ENCODE results near the gene CHAC1. TPM values are rescaled to one million over a fixed set of nuclear protein-coding genes. Genes with fewer than 3 reads are reported as not detected.
"Not testable (repeated sequence)": the region's sequence is repeated elsewhere in the genome, so short reads cannot be mapped to it uniquely, and the experiment has no call there.

The CHAC1 gene
- total RNA-seq, 1 donor from 2014 or later, result 0.52 TPM

DNA sequence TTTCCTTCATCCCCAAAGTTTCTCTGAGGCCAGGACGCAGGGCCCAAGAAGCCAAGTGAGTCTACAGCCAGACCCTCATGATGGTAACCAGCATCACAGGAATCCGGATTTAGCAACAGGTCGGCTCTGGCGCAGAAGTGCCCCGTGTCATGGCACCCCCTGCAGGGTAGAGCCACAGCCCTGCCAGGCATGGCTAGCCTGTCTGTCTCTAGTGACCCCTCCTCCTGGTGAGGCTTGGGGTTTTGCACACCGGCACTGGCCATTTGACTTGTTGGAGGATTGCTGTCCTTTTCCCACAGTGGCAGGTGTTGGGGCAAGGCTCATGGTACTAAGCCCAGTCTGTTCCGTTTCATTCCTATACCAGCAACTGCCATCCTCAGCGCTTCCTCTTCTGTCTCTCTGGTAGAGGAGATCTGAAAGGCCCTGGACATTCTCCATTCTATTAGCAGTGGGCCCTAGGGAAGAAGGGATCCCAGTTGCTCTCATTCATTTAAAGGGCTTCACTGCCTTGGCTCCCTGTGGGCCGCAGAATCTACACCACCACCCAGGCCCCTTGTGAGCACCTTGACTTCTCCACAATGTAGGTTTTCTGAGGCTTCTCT, 9.4 kb upstream of the CHAC1 start:
- H3K4me3 ChIP-seq (ENCODE audit: low read length in 3 of 3), result no peak overlapping the region
- H3K9ac ChIP-seq (ENCODE audit: low read depth in 1 of 3, low read length in 3 of 3), result no peak overlapping the region
- H3K27ac ChIP-seq (ENCODE audit: low read depth, low read length), result no peak overlapping the region
- no peaks in the 10 kb centered on the region for H3K27me3 ChIP-seq (ENCODE audit: control insufficient read depth in 3 of 3, insufficient read depth in 3 of 3, low read length in 3 of 3)
- no peaks in the 10 kb centered on the region for H3K36me3 ChIP-seq (ENCODE audit: control insufficient read depth in 3 of 3, insufficient read depth in 3 of 3, low read length in 3 of 3)
- no peaks in the 10 kb centered on the region for H3K9me3 ChIP-seq (ENCODE audit: control insufficient read depth in 3 of 3, low read length in 3 of 3)
- peaks cover 30 to 34% (median 33%) of the 10 kb centered on the region in 3 donors for H3K4me1 ChIP-seq (ENCODE audit: control insufficient read depth in 3 of 3, insufficient read depth in 3 of 3, low read length in 3 of 3)

DNA sequence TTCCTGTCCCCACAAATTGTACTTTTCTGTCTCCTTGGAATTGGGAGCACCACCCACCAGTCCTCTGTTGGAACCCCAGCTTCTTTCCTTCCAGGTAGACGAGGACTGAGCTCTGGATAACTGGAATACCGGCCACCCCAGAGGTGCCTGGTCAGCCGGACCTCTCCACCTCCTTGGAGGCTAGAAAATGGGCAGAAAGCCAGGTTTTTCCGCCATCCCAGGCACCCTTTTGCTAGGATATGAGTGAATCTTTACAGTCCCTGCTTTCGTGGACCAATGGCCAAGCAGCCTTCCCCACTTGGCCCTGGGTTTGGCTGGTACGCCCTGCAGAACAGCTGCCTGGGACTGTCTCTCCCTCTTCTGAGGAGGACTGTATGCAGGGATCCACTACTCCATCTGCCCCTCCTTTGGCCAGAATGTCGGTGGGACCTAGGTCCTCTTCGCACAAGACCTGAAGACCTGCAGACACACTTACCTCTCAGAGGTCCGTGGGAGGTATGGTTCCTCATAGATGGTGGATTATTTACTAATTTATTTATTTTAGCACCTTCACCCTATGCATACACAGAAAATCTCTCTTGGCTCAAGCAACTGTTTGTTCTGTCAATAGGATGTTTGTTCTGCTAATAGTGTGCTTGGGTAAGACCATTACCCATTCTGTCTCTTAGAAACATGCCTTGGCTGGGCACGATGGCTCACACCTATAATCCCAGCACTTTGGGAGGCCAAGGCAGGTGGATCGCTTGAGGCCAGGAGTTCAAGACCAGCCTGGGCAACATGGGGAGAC, 8.6 kb upstream of the CHAC1 start:
- H3K27me3 ChIP-seq (ENCODE audit: control insufficient read depth in 3 of 3, insufficient read depth in 3 of 3, low read length in 3 of 3), result no peaks in the 10 kb centered on the region
- H3K4me3 ChIP-seq (ENCODE audit: low read length in 3 of 3), result no peak overlapping the region
- no peak overlapping the region for H3K9ac ChIP-seq (ENCODE audit: low read depth in 1 of 3, low read length in 3 of 3)
- H3K4me1 ChIP-seq (ENCODE audit: control insufficient read depth in 3 of 3, insufficient read depth in 3 of 3, low read length in 3 of 3), result peaks cover 34 to 40% (median 34%) of the 10 kb centered on the region in 3 donors
- no peak overlapping the region for H3K27ac ChIP-seq (ENCODE audit: low read depth, low read length)
- no peaks in the 10 kb centered on the region for H3K9me3 ChIP-seq (ENCODE audit: control insufficient read depth in 3 of 3, low read length in 3 of 3)
- H3K36me3 ChIP-seq (ENCODE audit: control insufficient read depth in 3 of 3, insufficient read depth in 3 of 3, low read length in 3 of 3), result no peaks in the 10 kb centered on the region

DNA sequence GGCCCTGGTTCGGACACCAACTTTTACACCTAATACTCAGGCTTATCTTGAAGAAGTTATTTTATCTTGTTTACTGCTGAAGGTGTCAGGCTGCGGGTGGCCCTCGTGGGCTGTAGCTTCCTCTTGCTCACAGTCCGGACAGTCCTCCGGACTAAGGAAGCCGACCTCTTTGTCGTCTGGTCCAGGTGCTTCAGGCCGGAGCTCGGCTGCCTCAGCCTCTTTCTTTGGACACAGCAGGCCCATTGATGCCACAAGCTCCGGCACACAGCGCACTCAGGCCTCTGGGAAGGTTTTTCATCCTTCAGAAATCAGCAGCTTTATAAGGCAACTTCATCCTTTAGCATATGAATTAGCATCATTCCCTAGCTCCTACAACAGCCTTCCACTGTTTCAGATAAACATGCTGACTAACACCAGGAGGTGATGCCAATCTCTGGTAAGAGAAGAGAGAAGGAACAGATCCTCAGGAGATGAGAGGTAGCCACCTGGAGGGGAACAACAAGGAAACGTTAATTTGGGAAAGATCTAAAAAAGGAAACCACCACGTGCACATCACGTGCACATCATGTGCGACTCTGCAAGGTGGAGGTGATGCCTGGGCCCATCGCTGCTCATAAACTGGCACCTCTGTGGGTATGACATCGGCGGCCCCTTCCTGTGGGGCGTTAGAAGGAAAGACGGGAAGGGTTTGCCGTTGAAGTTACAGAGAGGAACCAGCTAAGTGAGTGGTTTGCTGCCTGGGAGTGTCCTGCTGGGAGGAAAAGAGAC, 4.4 kb upstream of the CHAC1 start:
- no peak overlapping the region for H3K27ac ChIP-seq (ENCODE audit: low read depth, low read length)

DNA sequence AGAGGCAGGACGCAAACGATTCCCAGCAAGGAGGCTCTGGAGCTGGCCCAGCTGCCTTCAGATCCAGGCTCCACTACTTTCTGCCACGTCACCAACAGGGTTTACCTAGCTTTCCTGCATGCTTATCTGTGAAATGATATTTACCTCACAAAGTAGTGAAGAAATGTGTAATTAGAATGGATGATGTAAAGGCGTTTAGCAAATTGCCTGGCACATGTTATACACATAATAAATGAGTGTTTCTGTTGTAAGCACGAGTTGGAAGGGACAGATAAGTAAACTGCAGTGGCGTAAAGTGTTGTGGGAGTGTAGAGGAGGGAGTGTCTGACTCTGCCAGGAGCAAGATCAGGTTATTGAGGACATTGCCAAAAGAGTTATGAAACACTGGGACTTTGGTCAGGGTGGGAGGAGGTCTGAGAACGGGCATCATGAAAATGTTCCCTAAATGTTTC, 3.5 kb upstream of the CHAC1 start:
- no peaks in the 10 kb centered on the region for H3K36me3 ChIP-seq (ENCODE audit: control insufficient read depth in 3 of 3, insufficient read depth in 3 of 3, low read length in 3 of 3)
- H3K4me3 ChIP-seq (ENCODE audit: low read length in 3 of 3), result no peak overlapping the region
- peak overlapping the region in 1 of 3 donors; percentile 45 for H3K9ac ChIP-seq (ENCODE audit: low read depth in 1 of 3, low read length in 3 of 3)
- peaks cover 19 to 33% (median 25%) of the 10 kb centered on the region in 3 donors for H3K4me1 ChIP-seq (ENCODE audit: control insufficient read depth in 3 of 3, insufficient read depth in 3 of 3, low read length in 3 of 3)
- no peaks in the 10 kb centered on the region for H3K27me3 ChIP-seq (ENCODE audit: control insufficient read depth in 3 of 3, insufficient read depth in 3 of 3, low read length in 3 of 3)
- H3K27ac ChIP-seq (ENCODE audit: low read depth, low read length), result no peak overlapping the region
- no peaks in the 10 kb centered on the region for H3K9me3 ChIP-seq (ENCODE audit: control insufficient read depth in 3 of 3, low read length in 3 of 3)

More for the DNA sequence above, 4.4 kb upstream of the CHAC1 start:
- no peaks in the 10 kb centered on the region for H3K36me3 ChIP-seq (ENCODE audit: control insufficient read depth in 3 of 3, insufficient read depth in 3 of 3, low read length in 3 of 3)
- H3K4me3 ChIP-seq (ENCODE audit: low read length in 3 of 3), result no peak overlapping the region
- H3K9me3 ChIP-seq (ENCODE audit: control insufficient read depth in 3 of 3, low read length in 3 of 3), result no peaks in the 10 kb centered on the region
- no peaks in the 10 kb centered on the region for H3K27me3 ChIP-seq (ENCODE audit: control insufficient read depth in 3 of 3, insufficient read depth in 3 of 3, low read length in 3 of 3)
- no peak overlapping the region for H3K9ac ChIP-seq (ENCODE audit: low read depth in 1 of 3, low read length in 3 of 3)
- H3K4me1 ChIP-seq (ENCODE audit: control insufficient read depth in 3 of 3, insufficient read depth in 3 of 3, low read length in 3 of 3), result peaks cover 18 to 27% (median 20%) of the 10 kb centered on the region in 3 donors

DNA sequence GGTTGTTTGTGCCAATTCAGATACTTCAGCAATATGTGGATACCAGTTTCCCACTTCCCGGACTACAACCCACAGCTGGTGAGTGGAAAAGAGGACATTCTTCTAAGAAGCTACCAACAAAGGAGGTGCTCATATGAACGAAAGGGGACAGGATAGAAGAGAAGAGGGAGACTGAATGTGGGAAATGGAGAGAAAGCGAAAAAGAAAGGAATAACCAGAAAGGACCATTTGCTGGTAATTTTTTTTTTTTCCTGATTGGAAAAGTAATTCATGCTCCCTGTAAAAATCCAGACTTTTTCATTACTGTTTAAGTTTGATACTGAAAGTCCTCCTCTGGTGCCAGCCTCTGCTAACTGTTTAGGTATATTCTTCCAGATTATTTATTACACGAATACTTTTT, 1.5 kb upstream of the CHAC1 start:
- Histone ChIP-seq H3K4me1 (ENCODE audit: control insufficient read depth in 3 of 3, insufficient read depth in 3 of 3, low read length in 3 of 3) (peaks cover 34 to 53% (median 43%) of the 10 kb centered on the region in 3 donors), H3K27me3 (ENCODE audit: control insufficient read depth in 3 of 3, insufficient read depth in 3 of 3, low read length in 3 of 3) (no peaks in the 10 kb centered on the region), H3K27ac (ENCODE audit: low read depth, low read length) (no peak overlapping the region), H3K4me3 (ENCODE audit: low read length in 3 of 3) (no peak overlapping the region), H3K36me3 (ENCODE audit: control insufficient read depth in 3 of 3, insufficient read depth in 3 of 3, low read length in 3 of 3) (no peaks in the 10 kb centered on the region), H3K9me3 (ENCODE audit: control insufficient read depth in 3 of 3, low read length in 3 of 3) (no peaks in the 10 kb centered on the region), H3K9ac (ENCODE audit: low read depth in 1 of 3, low read length in 3 of 3) (no peak overlapping the region)

DNA sequence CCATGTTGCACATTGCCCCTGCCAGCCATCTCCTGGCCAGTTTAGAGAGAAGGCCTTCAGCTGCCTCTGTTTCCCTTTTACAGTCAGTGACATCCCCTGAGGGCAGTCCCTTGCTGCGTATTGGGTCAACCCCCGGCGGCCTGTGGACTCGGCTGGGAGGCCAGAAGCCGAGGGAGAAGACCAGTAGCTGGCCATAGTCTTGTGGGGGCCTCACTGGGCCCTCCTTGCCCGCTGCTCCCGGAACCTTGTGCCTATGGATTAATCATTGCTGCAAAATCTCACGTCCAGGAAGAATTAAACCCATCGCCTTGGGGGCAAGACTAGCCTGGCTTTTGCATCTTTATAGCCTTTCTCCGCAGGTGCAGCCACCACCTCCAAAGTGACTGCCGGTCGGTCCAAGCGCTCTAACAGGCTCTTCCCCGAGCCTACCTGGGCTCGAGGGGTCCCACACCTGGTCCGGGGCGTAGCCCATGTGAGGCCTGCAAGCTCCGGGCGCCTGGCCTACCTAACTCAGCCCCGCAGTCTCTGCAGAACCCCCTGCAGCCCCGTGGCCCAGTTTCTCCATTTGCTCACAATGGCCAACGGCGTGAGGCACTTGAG, 870 bp upstream of the CHAC1 start:
- Histone ChIP-seq H3K4me3 (ENCODE audit: low read length in 3 of 3) (peak overlapping the region; percentile 78 to 89 (median 87)), H3K36me3 (ENCODE audit: control insufficient read depth in 3 of 3, insufficient read depth in 3 of 3, low read length in 3 of 3) (no peaks in the 10 kb centered on the region), H3K4me1 (ENCODE audit: control insufficient read depth in 3 of 3, insufficient read depth in 3 of 3, low read length in 3 of 3) (peaks cover 40 to 59% (median 50%) of the 10 kb centered on the region in 3 donors), H3K27ac (ENCODE audit: low read depth, low read length) (peak overlapping the region; percentile 31), H3K27me3 (ENCODE audit: control insufficient read depth in 3 of 3, insufficient read depth in 3 of 3, low read length in 3 of 3) (no peaks in the 10 kb centered on the region), H3K9me3 (ENCODE audit: control insufficient read depth in 3 of 3, low read length in 3 of 3) (no peaks in the 10 kb centered on the region), H3K9ac (ENCODE audit: low read depth in 1 of 3, low read length in 3 of 3) (peak overlapping the region; percentile 76 to 89 (median 81))

DNA sequence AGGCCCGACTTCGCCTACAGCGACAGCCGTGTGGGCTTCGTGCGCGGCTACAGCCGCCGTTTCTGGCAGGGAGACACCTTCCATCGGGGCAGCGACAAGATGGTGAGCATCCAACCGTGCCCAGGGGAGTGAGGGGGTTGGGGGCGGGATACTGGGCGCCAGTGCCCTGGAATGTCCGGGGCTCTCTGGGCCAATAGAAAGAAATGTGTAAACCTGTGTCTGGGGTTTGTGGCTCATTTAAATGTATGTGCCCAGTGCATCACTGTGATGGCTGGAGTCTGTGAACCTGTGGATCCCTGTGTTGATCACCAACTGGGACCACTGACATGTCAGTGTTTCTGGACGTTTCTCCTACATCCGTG, 423 bp downstream of the CHAC1 start:
- Histone ChIP-seq H3K27ac (ENCODE audit: low read depth, low read length) (no peak overlapping the region), H3K9ac (ENCODE audit: low read depth in 1 of 3, low read length in 3 of 3) (peak overlapping the region; percentile 43 to 89 (median 76)), H3K36me3 (ENCODE audit: control insufficient read depth in 3 of 3, insufficient read depth in 3 of 3, low read length in 3 of 3) (no peaks in the 10 kb centered on the region), H3K27me3 (ENCODE audit: control insufficient read depth in 3 of 3, insufficient read depth in 3 of 3, low read length in 3 of 3) (no peaks in the 10 kb centered on the region), H3K4me3 (ENCODE audit: low read length in 3 of 3) (peak overlapping the region; percentile 78 to 89 (median 87)), H3K4me1 (ENCODE audit: control insufficient read depth in 3 of 3, insufficient read depth in 3 of 3, low read length in 3 of 3) (peaks cover 53 to 72% (median 63%) of the 10 kb centered on the region in 3 donors), H3K9me3 (ENCODE audit: control insufficient read depth in 3 of 3, low read length in 3 of 3) (no peaks in the 10 kb centered on the region)

DNA sequence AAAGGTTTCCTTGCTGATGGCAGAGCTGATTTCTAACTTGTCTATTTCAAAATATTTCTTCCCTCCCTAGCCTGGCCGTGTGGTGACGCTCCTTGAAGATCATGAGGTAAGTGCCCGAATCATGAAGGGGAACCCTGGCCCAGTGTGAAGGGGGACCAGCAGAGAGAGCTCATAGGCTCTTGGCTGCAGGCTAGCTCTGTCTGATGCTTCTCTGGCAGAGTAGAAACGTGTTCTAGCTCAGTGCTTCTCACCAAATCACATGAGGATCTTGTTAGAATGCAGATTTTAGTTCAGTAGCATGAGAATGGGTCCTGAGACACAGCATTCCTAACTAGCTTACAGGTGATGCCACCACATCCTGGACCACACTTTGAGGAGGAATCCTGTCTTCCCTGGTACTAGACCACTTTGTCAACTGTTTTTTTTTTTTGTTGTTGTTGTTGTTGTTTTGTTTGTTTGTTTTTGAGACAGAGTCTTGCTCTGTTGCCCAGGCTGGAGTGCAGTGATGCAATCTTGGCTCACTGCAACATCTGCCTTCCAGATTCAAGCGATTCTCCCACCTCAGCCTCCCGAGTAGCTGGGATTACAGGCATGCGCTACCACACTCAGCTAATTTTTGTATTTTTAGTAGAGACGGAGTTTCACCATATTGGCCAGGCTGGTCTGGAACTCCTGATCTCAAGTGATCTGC, 1.0 kb downstream of the CHAC1 start:
- H3K9me3 ChIP-seq (ENCODE audit: control insufficient read depth in 3 of 3, low read length in 3 of 3); H3K27ac ChIP-seq (ENCODE audit: low read depth, low read length); H3K36me3 ChIP-seq (ENCODE audit: control insufficient read depth in 3 of 3, insufficient read depth in 3 of 3, low read length in 3 of 3); H3K27me3 ChIP-seq (ENCODE audit: control insufficient read depth in 3 of 3, insufficient read depth in 3 of 3, low read length in 3 of 3): not testable (repeated sequence)
- Histone ChIP-seq H3K4me3 (ENCODE audit: low read length in 3 of 3) (peak overlapping the region in 2 of 3 donors; percentile 78 to 89), H3K4me1 (ENCODE audit: control insufficient read depth in 3 of 3, insufficient read depth in 3 of 3, low read length in 3 of 3) (peaks cover 53 to 71% (median 66%) of the 10 kb centered on the region in 3 donors), H3K9ac (ENCODE audit: low read depth in 1 of 3, low read length in 3 of 3) (peak overlapping the region in 1 of 3 donors; percentile 89)

DNA sequence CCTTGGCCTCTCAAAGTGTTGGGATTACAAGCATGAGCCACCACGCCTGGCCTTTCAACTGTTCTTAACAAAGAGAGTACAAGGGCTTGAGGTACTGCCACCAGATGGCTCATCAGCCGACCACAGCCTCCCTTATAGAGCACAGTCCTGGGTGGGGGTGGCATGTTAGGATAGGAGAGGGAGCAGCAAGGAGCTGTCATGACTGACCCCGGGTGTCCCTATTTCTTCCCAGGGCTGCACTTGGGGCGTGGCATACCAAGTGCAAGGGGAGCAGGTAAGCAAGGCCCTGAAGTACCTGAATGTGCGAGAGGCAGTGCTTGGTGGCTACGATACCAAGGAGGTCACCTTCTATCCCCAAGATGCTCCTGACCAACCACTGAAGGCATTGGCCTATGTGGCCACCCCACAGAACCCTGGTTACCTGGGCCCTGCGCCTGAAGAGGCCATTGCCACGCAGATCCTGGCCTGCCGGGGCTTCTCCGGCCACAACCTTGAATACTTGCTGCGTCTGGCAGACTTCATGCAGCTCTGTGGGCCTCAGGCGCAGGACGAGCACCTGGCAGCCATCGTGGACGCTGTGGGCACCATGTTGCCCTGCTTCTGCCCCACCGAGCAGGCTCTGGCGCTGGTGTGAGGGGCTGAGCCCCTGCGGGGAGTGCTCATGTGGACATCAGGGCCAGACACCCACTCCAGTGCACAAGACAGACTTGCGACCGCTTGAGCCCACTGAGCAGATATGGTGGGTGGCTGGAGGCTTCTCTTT, 2.1 kb downstream of the CHAC1 start:
- Histone ChIP-seq H3K36me3 (ENCODE audit: control insufficient read depth in 3 of 3, insufficient read depth in 3 of 3, low read length in 3 of 3) (no peaks in the 10 kb centered on the region), H3K4me3 (ENCODE audit: low read length in 3 of 3) (peak overlapping the region in 1 of 3 donors; percentile 22), H3K4me1 (ENCODE audit: control insufficient read depth in 3 of 3, insufficient read depth in 3 of 3, low read length in 3 of 3) (peaks cover 45 to 64% (median 62%) of the 10 kb centered on the region in 3 donors), H3K27me3 (ENCODE audit: control insufficient read depth in 3 of 3, insufficient read depth in 3 of 3, low read length in 3 of 3) (no peaks in the 10 kb centered on the region), H3K27ac (ENCODE audit: low read depth, low read length) (peak overlapping the region; percentile 79), H3K9me3 (ENCODE audit: control insufficient read depth in 3 of 3, low read length in 3 of 3) (no peaks in the 10 kb centered on the region), H3K9ac (ENCODE audit: low read depth in 1 of 3, low read length in 3 of 3) (peak overlapping the region in 1 of 3 donors; percentile 80)
